Measurements from ENCODE around the gene FUT7. TPM values are rescaled to one million over a fixed set of nuclear protein-coding genes. Genes with fewer than 3 reads are reported as not detected.

FUT7 gene
- total RNA-seq, 1 experiment from 2014 or later = not detected

DNA sequence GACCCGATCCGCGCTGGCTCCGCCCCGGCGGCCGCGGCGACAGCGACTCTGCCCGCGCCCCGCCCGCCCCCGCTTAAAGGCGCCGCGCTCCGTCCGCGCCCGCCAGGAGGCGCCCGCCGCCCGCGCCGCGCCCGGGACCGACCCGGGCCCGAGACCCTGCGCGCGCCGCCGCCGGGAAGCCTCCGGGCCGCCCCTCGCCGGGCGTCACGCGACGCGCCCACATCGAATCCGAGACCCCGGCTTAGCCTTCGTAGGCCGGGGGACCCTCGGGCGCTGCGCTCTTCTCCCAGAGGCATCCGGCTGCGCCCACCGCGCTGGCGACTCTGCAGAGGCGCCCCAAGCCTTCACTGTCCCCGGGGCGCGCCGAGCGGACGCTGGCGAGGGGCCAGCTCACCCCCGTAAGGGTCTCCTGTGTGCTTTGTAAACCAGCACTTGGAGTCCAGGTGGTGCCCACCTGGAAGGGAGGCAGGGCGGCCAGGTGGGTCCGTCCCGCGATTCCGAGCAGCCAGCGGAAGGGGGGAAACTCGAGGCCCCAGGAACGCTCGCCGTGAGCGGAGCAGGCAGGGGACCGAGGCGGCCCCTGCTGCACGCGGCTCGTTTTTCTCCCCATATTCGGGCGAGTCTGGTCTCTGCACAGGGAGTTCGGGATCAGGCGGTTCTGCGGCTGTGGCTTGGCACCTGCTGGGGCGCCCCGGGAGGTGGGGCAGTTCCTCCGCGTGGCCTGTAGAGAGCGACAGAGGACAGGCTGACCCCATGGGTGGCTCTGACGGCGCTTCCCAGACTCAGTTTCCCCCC, 3.4 kb downstream of the FUT7 start:
- Histone ChIP-seq H2AFZ (ENCODE audit: low read length) (no peak overlapping the region), H4K5ac (ENCODE audit: insufficient read length, low read depth, low read length) (no peak overlapping the region), H2BK15ac (ENCODE audit: low read depth, low read length) (no peak overlapping the region), H4K20me1 (ENCODE audit: control insufficient read depth, insufficient read depth, insufficient read length) (peaks cover 2% of the 10 kb centered on the region), H3K9ac (ENCODE audit: extremely low read depth, insufficient read length, low read length) (no peak overlapping the region), H2BK120ac (ENCODE audit: low read depth, low read length, poor library complexity, severe bottlenecking) (no peak overlapping the region), H3K23me2 (ENCODE audit: insufficient read length, low read depth, low read length, poor library complexity, severe bottlenecking) (peaks cover 9% of the 10 kb centered on the region), H3K56ac (ENCODE audit: insufficient read length, low read depth, low read length) (no peak overlapping the region), H3K27ac (ENCODE audit: insufficient read length, low read depth, low read length) (no peak overlapping the region), H3K4ac (ENCODE audit: low read depth, low read length) (no peak overlapping the region), H2AK5ac (ENCODE audit: insufficient read length, low read length) (no peak overlapping the region), H2BK20ac (ENCODE audit: low read depth, low read length, poor library complexity, severe bottlenecking) (no peak overlapping the region), H4K91ac (ENCODE audit: insufficient read length, low read depth, low read length) (no peak overlapping the region), H3K14ac (ENCODE audit: insufficient read depth, low read length) (no peak overlapping the region), H3K27me3 (ENCODE audit: insufficient read depth, low read length) (no peaks in the 10 kb centered on the region), H3K4me2 (ENCODE audit: insufficient read depth, insufficient read length, low read length) (peak overlapping the region; percentile 36), H3K23ac (ENCODE audit: insufficient read length, low read depth, low read length) (no peak overlapping the region), H3K9me3 (ENCODE audit: control insufficient read depth, low read depth, low read length) (no peaks in the 10 kb centered on the region), H3K79me2 (ENCODE audit: insufficient read depth, low read length) (no peaks in the 10 kb centered on the region), H3T11ph (ENCODE audit: low read length) (no peak overlapping the region), H3K79me1 (ENCODE audit: insufficient read depth, low read depth, low read length, poor library complexity, severe bottlenecking) (no peaks in the 10 kb centered on the region), H4K8ac (replicated peaks; ENCODE audit: insufficient read length, low read depth, low read length) (no peak overlapping the region), H2BK5ac (ENCODE audit: insufficient read length, low read length) (no peak overlapping the region), H2BK12ac (ENCODE audit: insufficient read length, low read depth, low read length) (no peak overlapping the region), H3K18ac (ENCODE audit: insufficient read length, low read depth, low read length) (no peak overlapping the region), H3K4me1 (ENCODE audit: insufficient read depth, low read length) (no peaks in the 10 kb centered on the region)
- Mint-ChIP-seq H3K36me3 (ENCODE audit: insufficient read depth in 1 of 3, low read depth in 3 of 3) (no peaks in the 10 kb centered on the region), H3K27ac (no peak overlapping the region), H3K4me3 (peak overlapping the region; percentile 45 to 74), H3K4me1 (peaks cover 0 to 8% of the 10 kb centered on the region in 2 experiments; a peak in 2 of 4 replicates), H3K9me3 (no peaks in the 10 kb centered on the region), H3K27me3 (ENCODE audit: low read depth) (peaks cover 30% of the 10 kb centered on the region)
- no CpG with 5 or more reads among the region's 98 CpGs for WGBS (ENCODE audit: extremely low coverage, insufficient read length, low lambda C conversion rate)
- TF ChIP-seq CTCF (conservative IDR thresholded peaks at IDR 0.05) = no peak; the same call in 2 of the 3 replicates
- DNase-seq = peak; percentile 55

All from H9 (cell line).